GM12892 (cell line): ENCODE data around the gene SORCS1.

ENCODE experiments used
- POLR2A ChIP-seq: IDR thresholded peaks from 2 replicates; pipeline ENCODE4 v1.6.1; 2011; ENCODE audit warnings: low read depth, low read length, control low read depth
- POLR2AphosphoS5 ChIP-seq: IDR thresholded peaks from 2 replicates; pipeline ENCODE4 v1.6.1; 2011; ENCODE audit warnings: low read depth, low read length, control low read depth
- TAF1 ChIP-seq: IDR thresholded peaks from 2 replicates; pipeline ENCODE4 v1.6.1; 2011; ENCODE audit warnings: low read depth, mild to moderate bottlenecking, control low read depth, low read length, borderline replicate concordance

- no peak for TF ChIP-seq POLR2AphosphoS5
- TF ChIP-seq POLR2A = no peak
- no peak for TF ChIP-seq TAF1
Measured at GRCh38 chr10:106897719-106898118, 266.8 kb downstream of the SORCS1 start.
